HG02588 (cell line): ENCODE data around the gene LAGE3.
A peak's percentile ranks its signal among the peaks of the same experiment; 100 is the strongest.

Experiments used
- ATAC-seq: cut with Tn5 transposase; IDR thresholded peaks from one replicate; pipeline ENCODE4 v1.9.1; 2021; ENCODE audit warnings: mild to moderate bottlenecking, moderate library complexity; ENCODE audit not compliant: unreplicated experiment

The LAGE3 gene, protein sequence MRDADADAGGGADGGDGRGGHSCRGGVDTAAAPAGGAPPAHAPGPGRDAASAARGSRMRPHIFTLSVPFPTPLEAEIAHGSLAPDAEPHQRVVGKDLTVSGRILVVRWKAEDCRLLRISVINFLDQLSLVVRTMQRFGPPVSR

DNA sequence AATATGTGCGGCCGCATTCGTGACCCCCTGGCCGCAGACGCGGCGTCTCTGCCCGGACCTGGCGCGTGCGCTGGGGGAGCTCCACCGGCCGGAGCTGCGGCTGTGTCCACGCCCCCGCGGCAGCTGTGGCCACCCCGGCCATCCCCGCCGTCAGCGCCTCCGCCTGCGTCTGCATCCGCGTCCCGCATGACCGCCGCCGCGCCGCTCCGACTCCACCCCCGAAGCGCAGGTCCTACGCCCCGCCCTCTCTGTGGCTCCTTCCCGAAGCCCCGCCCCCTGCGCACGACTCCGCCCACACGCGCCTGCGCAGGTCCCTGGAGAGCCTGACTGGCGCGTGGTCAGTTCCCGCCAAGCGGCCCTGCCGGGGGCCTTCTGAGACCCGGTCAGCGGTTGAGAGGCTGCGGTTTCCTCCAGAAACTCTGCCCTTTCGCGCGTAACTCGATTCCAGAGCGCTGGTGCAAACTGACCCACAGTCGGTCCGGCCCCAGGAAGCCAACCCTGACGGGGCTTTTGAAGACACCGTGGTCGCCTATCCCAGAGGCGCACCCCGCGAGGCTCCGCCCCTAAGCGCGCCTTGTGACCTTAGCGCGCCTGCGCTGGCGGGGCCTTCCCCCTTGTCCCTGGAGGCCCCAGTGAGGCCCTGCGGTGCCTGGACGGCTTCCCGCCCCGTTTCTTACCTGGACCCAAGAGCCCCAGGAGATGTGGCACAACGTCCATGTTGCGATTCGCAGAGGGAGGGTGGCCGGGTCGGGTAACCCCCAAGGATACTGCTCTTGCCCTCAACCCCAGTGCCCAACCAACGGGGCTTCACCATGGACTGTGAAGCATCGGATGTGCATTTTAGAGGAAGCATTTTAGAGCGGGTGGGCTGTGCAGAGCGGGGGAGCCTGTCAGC lies at the start of gene LAGE3:
LAGE3 (minus strand) TSS at position 554 of the 895 bp plus-strand sequence; CDS start at position 188, 366 bp downstream.
- peak; percentile 90 for ATAC-seq

DNA sequence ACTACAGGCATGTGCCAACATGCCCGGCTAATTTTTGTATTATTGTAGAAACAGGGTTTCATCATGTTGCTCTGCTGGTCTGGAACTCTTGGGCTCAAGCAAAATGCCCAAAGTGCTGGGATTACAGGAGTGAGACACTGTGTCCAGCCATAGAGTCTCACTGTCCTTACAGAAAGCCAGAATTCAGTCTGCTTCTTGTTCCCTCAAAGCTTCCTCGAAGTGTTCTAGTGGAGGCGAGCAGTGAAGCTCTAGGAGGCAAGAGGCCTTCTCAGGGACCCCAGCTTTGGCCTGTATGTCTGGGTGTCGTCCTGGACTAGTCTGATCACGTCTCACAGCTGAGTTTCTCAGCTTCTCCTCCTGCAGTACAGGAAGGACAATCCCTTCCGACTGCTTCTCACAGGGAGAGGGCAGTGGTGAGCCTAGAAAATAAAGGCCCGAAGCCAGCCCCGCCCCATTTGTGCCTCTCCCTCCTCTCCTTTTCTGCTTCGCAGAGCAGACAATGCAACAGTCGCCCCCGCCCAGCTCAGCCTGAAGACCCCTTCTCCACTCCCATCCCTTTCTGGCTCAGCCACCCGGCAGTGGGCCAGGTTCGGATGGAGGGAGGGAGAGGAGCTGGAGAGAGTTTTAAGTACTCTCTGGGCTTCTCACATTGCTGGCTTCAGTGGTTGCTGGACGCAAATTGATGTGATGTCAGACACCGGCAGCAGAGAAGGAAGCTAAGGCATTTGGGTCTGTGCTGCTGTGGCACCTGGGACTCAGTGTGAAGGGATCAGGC lies 48.0 kb upstream of the LAGE3 start:
- ATAC-seq = no peak

DNA sequence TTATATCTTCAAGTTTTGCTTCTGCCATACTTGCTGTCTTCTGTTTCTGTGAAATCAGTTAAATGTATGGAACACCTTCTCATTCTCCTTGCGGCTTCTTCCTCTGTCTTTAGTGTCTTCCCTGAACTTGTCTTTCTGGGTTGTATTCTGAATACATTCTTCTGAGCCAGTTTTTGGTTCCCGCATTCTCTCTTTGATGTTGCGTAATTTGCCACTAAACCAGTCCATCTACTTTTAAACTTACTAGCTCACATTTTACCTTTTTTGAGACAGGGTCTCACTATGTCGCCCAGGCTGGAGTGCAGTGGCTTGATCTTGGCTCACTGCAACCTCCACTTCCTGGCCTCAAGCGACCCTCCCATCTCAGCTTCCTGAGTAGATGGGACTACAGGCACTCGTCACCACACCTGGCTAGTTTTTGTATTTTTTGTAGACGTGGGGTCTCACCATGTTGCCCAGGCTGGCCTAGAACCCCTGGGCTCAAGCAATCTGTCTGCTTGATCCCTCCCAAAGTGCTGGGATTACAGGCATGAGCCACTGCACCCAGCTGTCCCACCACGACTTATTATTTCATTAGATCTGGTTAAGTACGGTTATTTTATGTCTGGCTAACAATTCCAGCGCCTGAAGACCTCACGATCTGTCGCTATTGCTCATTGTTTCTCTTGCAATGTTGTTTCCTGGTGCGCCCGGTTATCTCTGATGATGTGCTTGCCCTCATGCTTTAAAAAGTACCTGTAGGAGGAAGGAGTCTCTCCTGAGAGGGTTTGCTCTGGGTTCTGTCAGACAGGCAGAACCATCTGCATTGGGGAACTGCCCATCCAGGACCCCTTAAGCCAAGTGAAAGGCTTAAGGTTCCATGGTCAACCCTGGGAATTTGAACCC lies 46.8 kb upstream of the LAGE3 start:
- no peak for ATAC-seq

DNA sequence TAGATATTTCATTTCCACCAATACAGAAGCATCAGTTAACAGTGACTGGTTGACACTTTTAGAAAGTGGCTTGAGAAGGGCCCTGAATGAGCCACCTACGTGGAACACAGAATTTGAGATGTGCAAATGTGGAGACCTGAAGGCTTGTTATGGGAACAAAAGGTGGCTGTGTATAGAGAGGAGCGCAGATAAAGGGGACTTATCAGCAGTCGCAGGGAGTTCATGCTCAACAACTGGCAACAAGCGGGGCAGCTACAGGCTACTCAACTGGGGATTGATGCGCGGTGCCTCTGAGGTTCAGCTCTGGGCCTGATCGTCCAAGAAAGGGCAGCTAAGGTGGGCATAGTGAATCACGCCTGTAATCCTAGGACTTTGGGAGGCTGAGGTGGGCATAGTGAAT lies 40.3 kb upstream of the LAGE3 start:
- ATAC-seq = no peak

DNA sequence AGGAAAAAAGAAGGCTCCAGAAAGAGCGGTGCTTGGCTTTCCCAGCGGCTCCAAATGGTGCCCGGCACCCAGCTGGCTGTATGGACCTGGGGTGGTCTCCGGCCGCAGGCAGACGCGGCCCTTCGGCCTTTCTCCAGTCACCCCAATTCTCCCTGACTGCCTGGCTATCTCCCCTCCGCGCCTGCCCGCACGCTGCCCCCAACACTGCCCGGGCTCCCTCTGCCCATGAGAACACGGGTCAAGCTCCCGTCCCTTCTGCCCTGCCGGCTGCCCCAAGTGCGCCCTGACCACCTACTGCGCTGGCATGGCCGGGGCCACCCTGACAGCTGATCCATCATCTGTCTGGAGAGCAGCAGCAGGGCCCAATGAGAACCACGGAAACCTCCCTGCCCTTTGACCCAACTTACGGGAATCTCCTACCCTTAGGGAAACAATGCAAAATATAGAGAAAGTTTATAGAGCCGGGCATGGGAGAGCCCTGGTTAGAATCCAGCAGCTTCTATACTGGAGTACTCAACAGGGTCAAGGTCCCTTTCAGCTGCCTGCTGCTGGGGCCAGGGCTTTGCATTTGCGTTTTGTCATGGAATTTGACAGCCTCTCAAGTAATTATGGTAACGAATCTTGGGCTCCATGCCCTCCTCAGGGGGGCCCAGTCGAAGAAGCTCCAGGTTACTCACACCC lies 38.2 kb upstream of the LAGE3 start:
- ATAC-seq = no peak

DNA sequence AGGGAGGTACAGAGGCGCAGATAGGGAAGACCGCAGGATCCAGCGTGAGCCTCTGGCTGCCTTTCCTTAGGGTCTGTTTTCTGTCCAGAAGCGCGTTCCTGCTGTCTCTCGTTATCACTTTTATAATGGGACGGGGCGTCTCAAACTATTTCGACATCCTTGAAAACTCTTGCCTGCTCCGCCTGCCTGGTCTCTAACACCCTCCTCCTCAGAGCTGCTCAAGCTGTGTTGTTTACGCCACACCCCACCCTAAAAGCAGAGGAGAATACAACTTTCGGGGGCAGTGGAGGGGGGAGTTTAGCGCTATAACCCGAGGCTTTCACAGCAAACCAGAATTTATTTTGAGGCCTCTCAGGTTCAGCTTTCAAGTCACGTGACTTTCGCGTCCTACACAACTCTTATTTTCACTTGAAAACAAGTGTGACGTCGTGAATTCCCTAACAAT lies 37.6 kb upstream of the LAGE3 start:
- ATAC-seq = no peak

DNA sequence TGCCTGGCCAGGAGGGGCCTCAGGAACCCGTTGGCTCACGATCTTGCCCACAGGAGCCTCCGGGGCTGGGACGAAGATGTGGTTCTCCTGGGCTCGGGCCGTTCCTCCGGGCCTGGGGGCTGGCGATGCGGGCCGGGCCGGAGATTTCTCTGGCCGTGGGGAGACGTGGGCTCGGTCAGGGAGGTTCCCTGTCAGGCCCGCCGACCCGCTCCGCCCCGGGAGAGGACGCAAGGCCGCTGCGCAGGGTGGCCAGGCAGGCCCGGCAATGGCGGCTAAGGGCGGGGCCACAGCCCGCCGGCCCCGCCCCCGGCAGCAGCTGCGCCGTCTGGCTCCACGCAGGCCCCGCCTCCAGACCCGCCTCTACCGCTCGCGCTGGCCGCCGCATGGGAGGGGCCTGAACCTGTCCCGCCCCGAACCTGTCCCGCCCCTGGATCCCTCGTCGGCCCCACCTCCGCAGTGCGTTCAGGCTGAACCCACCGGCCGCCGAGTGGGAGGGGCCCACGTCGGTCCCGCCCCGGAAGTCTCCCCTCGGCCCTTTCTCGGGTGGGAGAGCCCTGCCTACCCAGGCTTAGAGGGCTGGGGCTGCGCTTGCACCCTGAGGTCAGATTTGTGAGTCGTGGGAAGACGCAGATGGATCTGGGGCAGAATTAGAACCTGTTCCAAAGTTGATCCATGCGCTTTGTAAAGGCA lies 37.0 kb upstream of the LAGE3 start, which contains the start of gene FAM3A:
FAM3A (minus strand) TSS at position 267 of the 690 bp plus-strand sequence. CDS start 460 bp downstream, outside the sequence.
- peak; percentile 83 for ATAC-seq

DNA sequence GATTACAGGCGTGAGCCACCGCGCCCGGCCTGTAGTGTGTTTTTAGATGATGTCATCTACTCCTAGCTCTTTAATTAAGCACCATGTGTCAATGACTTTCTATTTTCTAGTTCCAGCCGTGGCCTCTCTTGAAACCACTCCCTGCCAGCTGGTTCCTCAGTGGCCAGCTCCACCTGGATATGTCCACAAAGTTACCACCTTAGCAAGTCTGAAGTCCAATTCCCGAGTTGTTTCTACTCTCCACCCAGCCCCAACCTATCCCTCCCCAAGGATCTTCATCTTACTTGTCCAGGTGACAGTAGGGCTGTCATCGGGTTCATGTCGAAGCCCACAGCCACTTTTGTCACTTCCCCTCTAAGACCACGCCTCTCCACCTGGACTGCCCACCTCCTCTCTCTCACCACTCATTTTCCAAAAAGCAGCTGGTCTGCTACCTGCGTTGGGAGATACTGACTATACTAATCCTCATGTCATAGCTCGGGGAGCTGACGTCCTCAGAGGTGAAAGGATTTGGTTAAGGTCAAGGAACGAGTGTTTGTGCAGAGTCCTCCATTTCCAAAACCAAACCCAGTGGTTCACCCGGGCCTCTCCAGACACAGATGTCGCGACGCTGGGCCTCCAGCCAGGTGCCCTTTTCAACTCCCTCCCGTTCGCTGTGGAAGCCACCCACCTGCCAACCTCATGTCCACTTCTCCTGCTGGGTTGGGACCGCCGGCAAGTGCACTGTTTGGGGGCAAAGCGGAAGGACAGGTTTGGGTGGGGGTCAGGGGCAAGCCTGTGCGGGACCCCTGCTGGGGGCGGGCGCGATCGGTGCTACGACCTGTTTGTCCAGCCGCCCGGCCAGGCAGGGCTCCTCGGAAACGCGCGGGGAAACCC lies 36.2 kb upstream of the LAGE3 start:
- ATAC-seq = no peak

DNA sequence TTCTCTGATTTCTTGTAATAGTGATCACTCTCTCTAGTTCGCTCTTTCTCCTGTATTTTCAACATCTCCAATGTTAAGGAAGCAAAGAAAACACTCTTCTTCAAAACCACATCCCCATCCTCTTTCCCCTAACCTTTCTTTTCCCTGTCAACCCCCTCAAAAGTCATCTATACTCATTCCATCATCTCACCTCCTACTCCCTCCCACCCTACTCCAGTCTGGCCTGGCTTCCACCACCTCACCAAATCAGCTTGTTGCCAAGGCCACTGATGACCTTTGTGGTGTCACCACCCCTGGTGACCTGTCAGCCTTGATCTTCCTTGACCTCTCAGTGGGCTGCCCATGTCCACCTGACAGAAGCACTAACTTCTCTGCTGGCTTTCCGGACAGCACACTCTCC lies 34.6 kb upstream of the LAGE3 start:
- ATAC-seq = no peak

DNA sequence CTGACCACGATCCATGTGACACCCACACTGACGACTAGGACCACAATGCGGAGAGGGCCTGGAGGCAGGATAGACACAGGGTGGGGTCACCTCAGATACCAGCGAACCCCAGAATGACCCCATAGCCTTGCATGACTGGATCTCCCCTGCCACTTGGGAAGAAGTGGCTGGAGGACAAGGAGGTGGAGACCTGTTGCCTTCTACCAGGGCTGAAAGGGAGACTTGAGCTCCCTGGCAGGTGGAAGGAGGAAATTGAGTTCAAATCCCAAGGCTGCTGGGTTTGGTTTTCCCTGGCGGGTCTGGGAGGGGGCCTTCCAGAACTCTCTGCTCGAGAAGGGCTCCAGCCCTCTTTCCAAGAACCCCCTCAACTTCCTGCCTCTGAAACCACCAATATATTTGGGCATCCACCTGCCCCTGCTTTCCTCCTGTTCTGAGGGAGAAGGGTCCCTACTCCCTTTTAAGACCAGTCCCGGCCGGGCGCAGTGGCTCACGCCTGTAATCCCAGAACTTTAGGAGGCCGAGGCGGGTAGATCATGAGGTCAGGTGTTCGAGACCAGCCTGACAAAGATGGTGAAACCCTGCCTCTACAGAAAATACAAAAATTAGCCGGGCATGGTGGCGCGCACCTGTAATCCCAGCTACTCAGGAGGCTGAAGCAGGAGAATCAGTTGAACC lies 33.9 kb upstream of the LAGE3 start:
- no peak for ATAC-seq

DNA sequence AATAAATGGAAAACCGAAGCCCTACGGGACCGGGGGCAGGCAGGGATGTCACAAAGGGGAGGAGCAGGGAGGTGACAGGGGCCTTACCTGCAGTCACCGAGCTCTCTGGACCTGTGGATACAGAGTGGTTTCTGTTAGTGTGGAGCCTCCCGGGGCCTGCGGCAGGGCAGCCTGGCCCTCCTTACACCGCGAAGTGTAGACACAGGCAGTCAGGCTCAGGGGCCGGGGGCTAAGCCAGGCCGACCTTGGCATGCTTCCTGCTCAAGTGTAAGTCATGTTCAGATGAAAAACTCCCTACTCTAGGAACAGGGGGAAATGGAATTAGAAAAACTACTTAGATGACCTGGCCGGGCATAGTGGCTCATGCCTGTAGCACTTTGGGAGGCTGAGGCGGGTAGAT lies 32.7 kb upstream of the LAGE3 start:
- no peak for ATAC-seq

DNA sequence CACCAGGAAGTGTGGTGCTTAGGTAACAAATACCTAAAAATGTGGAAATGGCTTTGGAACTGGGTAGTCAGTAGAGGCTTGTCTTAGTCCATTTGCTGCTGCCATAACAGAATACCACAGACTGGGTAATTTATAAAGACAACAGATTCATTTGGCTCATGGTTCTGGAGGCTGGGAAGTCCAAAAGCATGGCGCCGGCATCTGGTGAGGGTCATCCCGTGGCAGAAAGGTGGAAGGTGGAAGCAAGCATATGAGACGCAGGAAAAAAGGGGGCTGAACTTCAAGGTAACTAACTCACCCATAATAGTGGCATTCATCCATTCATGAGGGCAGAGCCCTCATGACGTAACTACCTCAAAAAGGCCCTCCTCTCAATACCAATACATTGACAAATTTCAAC lies 30.4 kb upstream of the LAGE3 start:
- no peak for ATAC-seq

DNA sequence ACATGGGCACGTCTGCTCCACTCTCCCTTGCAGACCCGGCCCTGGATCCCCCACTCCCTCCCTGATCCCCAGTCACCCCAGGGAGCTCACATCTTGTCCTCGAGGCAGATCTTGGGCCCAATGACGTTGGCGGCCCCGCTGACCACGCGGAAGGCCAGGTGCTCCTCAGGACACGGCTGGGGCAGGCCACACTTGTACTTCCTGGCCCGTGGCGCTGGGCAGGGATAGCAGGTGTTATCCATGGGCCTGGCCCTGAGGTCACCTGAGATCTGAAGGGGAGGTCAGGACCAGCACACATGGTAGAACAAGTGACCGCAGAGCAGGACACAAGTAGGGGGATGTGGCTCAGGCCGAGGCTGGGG lies 29.3 kb upstream of the LAGE3 start:
- ATAC-seq = no peak

DNA sequence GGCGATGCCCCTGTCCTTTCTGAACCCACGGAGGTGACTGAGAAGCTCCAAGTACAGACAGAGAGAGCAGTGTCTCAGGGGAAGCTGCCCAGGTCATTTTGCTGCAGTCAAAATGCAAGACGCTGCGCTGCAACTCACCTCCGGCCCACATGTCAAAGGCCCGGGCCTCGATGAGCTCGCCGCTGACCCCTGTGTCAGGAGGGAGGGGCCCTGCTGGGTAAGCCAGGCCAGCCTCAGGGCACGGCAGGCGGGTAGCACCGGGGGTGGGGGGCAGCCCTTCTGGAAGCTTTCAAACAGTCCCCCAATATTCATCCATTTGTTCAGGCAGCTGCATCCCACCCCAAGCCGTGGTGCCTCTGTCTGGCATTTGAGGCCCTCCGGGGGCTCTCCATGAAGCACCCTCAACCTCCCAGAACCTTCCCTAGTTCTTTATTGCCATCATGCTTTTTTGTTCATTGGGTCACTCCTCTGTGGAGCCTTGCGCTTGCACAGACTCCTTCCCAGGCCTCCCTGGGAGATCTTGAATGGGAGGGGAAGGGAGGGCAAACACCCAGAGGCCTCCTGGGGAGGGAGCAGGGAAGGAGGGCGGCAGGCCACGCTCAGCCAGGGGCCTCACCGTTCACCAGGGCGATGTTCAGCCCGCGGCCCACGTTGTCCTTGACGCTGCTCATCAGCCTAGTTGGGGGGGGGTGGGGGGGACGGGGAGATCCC lies 28.7 kb upstream of the LAGE3 start:
- ATAC-seq = no peak

DNA sequence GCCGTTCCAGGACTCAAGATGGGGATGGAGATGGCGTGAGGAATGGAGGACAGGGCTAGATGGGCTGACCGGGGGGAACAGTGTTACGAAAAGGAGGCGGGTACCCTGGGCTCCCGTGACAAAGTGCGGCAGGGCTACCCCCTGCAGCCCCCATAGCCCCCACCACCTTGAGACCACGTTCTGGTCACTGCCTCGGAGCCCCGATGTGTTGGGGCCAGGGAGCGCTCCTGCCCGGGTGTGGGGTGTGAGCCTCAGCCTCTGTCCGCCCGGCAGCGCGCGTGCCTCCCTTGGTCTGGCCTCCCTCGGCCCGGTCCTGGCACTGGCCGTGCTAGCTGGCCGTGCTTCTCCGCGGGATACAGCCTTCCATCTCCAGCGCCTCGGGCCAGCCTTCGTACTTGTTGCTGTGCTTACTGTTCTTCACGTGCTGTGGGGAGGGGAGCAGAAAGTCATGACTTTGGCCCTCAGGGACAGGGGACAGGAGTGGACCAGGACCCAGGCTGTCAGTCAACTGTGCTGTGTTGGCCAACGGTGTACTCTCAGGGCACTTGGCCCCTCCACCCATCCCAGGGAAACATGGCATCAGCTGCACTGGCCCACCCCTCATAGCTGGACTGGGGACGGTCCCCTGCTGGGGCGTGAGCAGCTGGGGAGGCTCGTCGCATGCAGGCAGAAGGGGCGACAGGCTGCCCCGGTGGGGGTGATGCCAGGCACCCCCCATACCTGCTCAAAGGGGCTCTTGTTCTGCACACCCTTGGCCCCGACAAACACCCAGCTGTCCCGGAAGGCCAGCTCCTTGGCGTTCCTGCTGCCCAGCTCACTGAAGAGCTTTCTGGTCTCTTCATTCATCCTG lies 27.6 kb upstream of the LAGE3 start:
- ATAC-seq = no peak

DNA sequence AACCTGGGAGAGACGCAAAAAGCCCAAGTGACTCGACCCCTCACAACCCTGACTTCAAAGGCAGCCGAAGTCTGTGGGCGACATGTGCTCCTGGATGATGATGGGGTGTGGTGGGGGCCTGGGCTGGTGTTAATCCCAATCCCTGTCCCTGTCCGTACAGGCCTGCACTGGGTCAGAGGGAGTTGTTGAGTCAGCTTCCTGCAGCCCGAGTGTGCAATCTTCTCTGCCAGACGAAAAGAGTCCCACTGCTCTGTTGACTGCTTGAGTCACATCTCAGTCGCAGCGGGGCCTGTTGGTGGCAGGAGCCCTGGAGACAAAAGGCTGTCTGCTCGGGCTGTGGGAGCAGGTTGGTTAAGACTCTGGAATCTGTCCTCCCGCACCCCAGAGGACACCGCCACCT lies 26.7 kb upstream of the LAGE3 start:
- ATAC-seq = no peak
